ENCODE results near the gene PSEN1. TPM values are rescaled to one million over a fixed set of nuclear protein-coding genes. Genes with fewer than 3 reads are reported as not detected.

Gene PSEN1
- total and polyA plus RNA-seq, 2 experiments from 2014 or later: 14.6 to 35.7 TPM

- no peaks in the 10 kb centered on the region for H3K27me3 ChIP-seq (ENCODE audit: insufficient read depth)
- no peak for DNase-seq (ENCODE audit: low spot score)
- peaks cover 30% of the 10 kb centered on the region for H3K36me3 Mint-ChIP-seq (ENCODE audit: low read depth)
- H3K4me1 Mint-ChIP-seq: peaks cover 20% of the 10 kb centered on the region
- H3K27ac Mint-ChIP-seq: no peak overlapping the region
- H3K79me2 ChIP-seq (replicated peaks; ENCODE audit: insufficient read depth): no peaks in the 10 kb centered on the region
- H3K27ac ChIP-seq (ENCODE audit: low read depth): no peak overlapping the region
- peaks cover 15% of the 10 kb centered on the region for H3K4me1 ChIP-seq (ENCODE audit: insufficient read depth)
- peaks cover 15% of the 10 kb centered on the region for H3F3A ChIP-seq (replicated peaks; ENCODE audit: low read depth)
- H2AFZ ChIP-seq: no peak overlapping the region
- H3K4me2 ChIP-seq: no peak overlapping the region
- H4K20me1 ChIP-seq (replicated peaks; ENCODE audit: insufficient read depth): peaks cover 7% of the 10 kb centered on the region
- H3K4me3 ChIP-seq: no peak overlapping the region
- H3K36me3 ChIP-seq (ENCODE audit: insufficient read depth): no peaks in the 10 kb centered on the region; the same call in 1 of the 2 replicates
- no peak for ATAC-seq
- no peaks in the 10 kb centered on the region for H3K9me3 Mint-ChIP-seq
- no peak overlapping the region for H3K4me3 Mint-ChIP-seq
- no peak for TF ChIP-seq CREB1 (CRISPR knock-in tag; IDR thresholded peaks at IDR 0.05; ENCODE audit: low read depth)
- TF ChIP-seq, protein P1, sequence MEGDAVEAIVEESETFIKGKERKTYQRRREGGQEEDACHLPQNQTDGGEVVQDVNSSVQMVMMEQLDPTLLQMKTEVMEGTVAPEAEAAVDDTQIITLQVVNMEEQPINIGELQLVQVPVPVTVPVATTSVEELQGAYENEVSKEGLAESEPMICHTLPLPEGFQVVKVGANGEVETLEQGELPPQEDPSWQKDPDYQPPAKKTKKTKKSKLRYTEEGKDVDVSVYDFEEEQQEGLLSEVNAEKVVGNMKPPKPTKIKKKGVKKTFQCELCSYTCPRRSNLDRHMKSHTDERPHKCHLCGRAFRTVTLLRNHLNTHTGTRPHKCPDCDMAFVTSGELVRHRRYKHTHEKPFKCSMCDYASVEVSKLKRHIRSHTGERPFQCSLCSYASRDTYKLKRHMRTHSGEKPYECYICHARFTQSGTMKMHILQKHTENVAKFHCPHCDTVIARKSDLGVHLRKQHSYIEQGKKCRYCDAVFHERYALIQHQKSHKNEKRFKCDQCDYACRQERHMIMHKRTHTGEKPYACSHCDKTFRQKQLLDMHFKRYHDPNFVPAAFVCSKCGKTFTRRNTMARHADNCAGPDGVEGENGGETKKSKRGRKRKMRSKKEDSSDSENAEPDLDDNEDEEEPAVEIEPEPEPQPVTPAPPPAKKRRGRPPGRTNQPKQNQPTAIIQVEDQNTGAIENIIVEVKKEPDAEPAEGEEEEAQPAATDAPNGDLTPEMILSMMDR (conservative IDR thresholded peaks at IDR 0.05; ENCODE audit: low read depth in 2 of 2): no peak
- TF ChIP-seq STAT1 (IDR thresholded peaks at IDR 0.05; ENCODE audit: unreplicated experiment): no peak
- H3K9me2 ChIP-seq (ENCODE audit: insufficient read depth): no peaks in the 10 kb centered on the region
- H3K27me3 Mint-ChIP-seq (ENCODE audit: insufficient read depth, low read depth, poor library complexity): peaks cover 3% of the 10 kb centered on the region
These were observed 32.0 kb downstream of the PSEN1 start for GRCh38 chr14:73168274-73168673.

- H3K4me1 Mint-ChIP-seq: peaks cover 20% of the 10 kb centered on the region
- H3K4me3 ChIP-seq: no peak overlapping the region
- H3K27me3 Mint-ChIP-seq (ENCODE audit: insufficient read depth, low read depth, poor library complexity): peaks cover 3% of the 10 kb centered on the region
- H2AFZ ChIP-seq: no peak overlapping the region
- no peak overlapping the region for H3K4me3 Mint-ChIP-seq
- no peak overlapping the region for H3K27ac Mint-ChIP-seq
- no peaks in the 10 kb centered on the region for H3K79me2 ChIP-seq (replicated peaks; ENCODE audit: insufficient read depth)
- peaks cover 15% of the 10 kb centered on the region for H3F3A ChIP-seq (replicated peaks; ENCODE audit: low read depth)
- ATAC-seq: no peak
- no peaks in the 10 kb centered on the region for H3K9me2 ChIP-seq (ENCODE audit: insufficient read depth)
- no peaks in the 10 kb centered on the region for H3K9me3 Mint-ChIP-seq
- H3K27me3 ChIP-seq (ENCODE audit: insufficient read depth): no peaks in the 10 kb centered on the region
- no peak overlapping the region for H3K27ac ChIP-seq (ENCODE audit: low read depth)
- peaks cover 7% of the 10 kb centered on the region for H4K20me1 ChIP-seq (replicated peaks; ENCODE audit: insufficient read depth)
- no peak for DNase-seq (ENCODE audit: low spot score)
- H3K4me2 ChIP-seq: no peak overlapping the region
- H3K4me1 ChIP-seq (ENCODE audit: insufficient read depth): peaks cover 15% of the 10 kb centered on the region
- peaks cover 33% of the 10 kb centered on the region for H3K36me3 Mint-ChIP-seq (ENCODE audit: low read depth)
- no peaks in the 10 kb centered on the region; the same call in 1 of the 2 replicates for H3K36me3 ChIP-seq (ENCODE audit: insufficient read depth)
- TF ChIP-seq JUNB (IDR thresholded peaks at IDR 0.05; ENCODE audit: unreplicated experiment) (no peak), CREB1 (CRISPR knock-in tag; IDR thresholded peaks at IDR 0.05; ENCODE audit: low read depth) (no peak), EZH2phosphoT487 (IDR thresholded peaks at IDR 0.05; ENCODE audit: unreplicated experiment) (no peak), POLR2AphosphoS5 (IDR thresholded peaks at IDR 0.05; ENCODE audit: low read depth) (no peak), ZNF114 (CRISPR knock-in tag; IDR thresholded peaks at IDR 0.05) (no peak), ZNF331 (CRISPR knock-in tag; IDR thresholded peaks at IDR 0.05; ENCODE audit: low read depth) (no peak), REST (IDR thresholded peaks at IDR 0.05; ENCODE audit: unreplicated experiment) (no peak), ZNF462 (CRISPR knock-in tag; IDR thresholded peaks at IDR 0.05) (no peak), NANOG (IDR thresholded peaks at IDR 0.05; ENCODE audit: borderline replicate concordance) (no peak)
These were observed 32.4 kb downstream of the PSEN1 start for GRCh38 chr14:73168691-73169090.
